GM21825 (cell line): ENCODE measurements around the gene PATZ1.

Source experiments
- ATAC-seq: cut with Tn5 transposase; IDR thresholded peaks from one replicate; pipeline ENCODE4 v1.9.1; 2021; ENCODE audit warnings: mild to moderate bottlenecking, moderate library complexity; ENCODE audit not compliant: unreplicated experiment

Gene PATZ1

DNA sequence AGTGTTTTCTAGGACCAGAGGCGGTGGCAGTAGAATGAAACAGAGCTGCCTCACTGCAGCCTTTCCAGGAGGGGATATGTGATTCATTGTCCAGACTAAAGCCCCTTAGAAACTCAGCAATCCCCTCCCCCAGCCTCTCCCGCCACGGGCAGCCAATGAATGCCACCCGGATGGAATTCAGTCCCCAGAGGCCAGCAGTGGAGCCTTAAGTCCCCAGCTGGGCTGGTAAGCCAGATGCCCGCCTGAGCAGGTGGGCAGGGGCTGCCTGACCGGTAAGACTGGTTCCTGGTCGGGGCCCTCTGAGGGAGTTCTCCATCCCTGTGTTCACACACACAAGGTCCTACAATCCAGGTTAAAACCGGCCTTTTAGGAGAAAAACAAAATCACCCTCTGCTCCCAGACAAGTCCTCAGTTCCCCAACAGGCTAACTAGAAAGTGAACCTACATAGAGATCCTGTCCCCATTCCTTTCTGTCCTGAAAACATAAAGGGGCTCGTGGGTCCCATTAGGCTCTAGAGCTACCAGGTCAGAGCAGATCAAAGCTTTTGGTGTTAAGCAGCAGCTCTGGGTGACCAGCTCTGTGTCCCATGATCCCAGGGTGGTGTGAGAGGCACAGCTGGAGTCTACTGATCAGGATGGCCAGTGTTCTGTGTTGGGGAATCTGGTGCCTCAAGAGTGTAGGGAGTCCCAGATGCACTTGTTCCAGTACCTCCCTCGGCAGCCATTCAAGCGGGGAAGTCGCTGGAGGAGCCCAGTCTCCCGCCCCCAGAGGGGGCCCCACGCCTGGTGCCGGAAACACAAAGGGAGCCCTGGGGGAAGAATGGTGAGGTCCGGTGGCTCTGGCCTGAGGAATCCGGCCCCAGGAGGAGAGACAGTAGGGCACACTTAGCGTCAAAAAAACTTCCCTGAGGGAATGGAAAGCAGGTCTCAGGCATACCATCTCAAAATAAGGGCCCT lies 2.6 kb downstream of the PATZ1 start:
- no peak for ATAC-seq

GRCh38 chr22:31342389-31343140 lies 3.6 kb downstream of the PATZ1 start:
- no peak for ATAC-seq

- ATAC-seq = no peak
Measured at GRCh38 chr22:31341386-31342088, 4.6 kb downstream of the PATZ1 start.

DNA sequence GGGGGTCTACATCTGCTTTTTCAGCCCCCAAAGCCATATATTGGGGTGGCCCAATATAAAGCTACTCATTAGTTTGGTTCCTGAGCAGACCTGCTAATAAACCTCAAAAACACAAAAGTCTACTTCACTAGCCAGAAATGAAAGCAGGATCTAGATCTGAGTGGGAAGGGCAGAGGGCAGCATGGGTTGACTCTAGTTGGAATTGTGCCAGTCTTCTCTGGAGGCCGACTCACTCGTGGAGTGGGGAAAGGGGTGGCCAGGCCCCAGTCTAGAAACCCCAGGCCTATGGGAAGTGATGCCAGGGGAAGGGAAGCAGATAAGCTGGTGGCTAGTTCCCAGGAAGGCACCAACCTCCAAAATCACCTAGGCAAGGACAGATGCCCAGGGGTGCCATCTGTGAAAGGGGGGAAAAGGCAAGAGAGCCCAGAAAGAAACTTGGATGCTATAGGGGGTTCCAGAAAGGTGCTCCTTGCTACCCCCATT lies 5.3 kb downstream of the PATZ1 start:
- ATAC-seq = no peak

DNA sequence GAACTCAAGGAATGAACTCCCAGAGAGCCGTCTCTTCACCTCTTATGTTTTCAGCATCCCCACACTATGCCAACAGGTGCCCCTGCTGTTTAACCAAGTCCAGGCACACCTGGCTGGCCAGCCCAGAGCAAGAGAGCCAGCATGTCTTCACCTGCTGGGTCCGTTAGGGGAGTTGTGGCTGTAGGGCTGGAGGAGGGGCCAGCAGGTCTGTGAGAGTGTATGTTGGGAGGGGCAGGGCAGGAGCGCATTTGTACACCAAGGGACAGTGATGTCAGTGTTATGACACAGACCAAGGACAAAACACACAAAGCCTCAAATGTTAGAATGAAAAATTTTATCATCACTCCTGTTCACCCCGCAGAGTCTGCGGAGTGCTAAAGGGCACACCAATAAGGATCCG lies 5.8 kb downstream of the PATZ1 start:
- ATAC-seq = no peak

DNA sequence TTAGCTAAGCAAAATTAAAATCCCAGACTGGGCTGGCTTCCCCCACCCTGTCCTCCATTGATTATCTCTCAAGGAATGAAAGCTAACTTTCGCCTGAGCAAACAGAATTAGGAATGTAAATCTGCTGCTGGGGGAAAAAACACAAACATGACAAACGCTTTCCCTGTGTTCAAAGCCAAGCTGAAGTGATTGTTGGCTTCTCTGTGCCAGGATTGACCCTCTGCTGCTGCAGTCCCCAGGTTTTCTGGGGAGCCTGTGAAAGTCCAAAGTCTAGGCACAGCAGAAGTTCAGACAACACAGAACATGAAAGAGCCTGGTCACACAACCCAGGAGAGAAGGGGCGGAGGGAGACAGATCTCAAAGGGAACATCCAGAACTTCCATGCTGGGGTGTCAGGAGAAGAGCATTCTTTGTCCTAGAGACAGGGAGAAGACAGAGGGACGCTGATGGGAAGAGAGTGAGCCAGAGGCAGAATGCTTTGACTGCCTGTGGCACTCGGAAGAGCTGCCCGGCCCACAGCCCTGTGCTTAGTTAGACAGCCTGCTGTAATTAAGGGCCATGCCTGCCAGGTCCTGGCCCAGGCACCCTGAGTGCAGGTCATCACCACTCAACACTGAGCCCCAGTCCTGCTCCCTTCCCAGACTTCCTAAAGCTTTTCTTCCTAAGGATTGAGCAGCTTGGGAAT lies 6.9 kb downstream of the PATZ1 start:
- no peak for ATAC-seq

GRCh38 chr22:31337178-31337577 lies 9.0 kb downstream of the PATZ1 start:
- ATAC-seq = no peak

DNA sequence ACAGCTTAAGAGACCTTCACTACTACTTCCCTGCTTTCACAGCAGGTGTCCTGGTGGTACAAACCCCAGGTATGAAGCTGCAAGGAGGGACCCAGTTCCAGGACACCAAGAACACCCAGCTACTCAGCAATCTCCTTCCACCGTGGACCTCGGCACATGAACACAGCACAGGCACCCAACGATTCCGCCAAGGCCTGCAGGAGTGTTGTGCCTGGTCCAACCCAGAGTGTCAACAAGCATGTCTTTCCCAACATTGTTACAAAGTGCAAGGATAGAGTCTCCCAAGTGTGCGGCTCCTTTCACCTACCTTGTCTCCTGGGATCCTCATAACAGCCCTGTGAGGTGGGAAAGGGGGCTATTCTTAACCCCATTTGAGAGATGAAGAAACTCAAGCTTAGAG lies 11.8 kb downstream of the PATZ1 start:
- no peak for ATAC-seq

- ATAC-seq = no peak
Measured at GRCh38 chr22:31333641-31334040, 12.5 kb downstream of the PATZ1 start.

DNA sequence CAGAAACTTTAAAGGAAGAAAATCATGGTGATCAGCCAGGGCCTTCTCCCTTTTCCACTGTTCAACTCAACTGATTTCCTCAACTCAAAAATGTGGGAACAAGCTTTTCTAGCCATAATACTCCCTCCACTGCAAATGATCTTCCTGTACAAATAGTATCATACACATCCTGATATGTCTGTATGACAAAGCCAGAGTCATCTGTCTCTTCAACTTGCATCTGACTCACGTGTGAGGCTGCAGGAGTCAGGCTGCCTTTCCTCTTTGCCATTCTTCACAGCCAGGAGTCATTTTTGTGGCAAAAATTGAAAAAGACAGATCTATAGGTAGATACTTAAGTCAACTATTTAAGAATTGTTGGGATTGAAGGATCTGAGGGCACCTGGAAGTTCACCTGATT lies 13.3 kb downstream of the PATZ1 start:
- ATAC-seq = no peak

- no peak for ATAC-seq
Measured at GRCh38 chr22:31332010-31332409, 14.1 kb downstream of the PATZ1 start.

DNA sequence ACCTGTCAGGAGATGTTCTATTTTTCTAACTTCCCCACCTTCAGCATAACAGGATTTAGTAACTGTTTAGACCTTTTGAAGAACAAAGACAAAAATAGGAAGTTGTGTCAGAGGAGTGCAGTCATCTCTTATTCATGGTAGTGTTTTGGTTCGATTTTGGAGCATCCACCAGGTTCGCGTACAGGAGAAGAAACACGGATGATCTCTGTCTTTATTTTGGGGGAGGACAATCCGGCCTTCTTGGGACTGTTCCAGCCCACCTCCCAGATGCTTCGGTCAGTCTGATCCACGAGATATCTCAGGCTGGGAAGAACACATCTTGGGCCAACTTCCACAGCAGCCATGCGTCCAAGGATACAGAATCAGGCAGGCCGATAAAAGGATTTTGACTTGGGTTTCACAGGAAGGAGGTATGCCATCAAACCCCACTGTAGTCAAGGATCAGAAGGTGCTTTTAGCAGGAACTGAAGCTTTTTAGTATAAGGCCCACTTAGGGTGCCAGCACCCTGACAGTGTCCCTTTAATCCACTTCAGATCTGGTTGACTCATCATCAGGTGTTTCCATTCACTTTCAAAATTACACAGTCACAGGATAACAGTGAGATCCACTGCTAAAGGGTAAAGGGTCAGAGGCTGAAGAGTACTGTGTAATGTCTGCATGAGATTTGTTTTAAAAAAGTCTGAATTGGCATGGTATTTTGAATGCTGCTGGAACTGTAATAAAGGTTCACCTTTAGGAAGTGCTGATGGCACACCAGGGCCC lies 16.5 kb downstream of the PATZ1 start:
- no peak for ATAC-seq

DNA sequence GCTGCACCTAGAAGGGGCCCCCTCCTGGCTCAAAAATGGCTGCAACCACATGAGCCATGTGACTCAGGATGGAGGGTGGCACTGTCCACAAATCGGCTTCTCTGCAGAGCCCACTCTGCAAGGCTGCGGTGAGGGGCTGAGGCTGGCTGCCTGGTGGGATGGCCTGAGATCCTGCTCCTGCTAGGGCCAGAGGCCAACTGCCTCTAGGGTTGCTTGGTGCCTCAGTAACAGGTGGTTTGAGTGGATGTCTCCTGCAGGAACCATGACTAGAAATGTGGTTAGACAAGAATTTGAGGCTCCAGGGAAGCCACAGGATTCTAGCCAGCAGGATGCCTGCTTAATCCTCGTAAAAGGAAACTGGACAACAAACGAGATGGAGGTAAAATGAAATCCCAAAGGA lies 17.1 kb downstream of the PATZ1 start:
- ATAC-seq = no peak

- ATAC-seq = no peak
Measured at GRCh38 chr22:31328544-31328960, 17.6 kb downstream of the PATZ1 start.

GRCh38 chr22:31327806-31328543 lies 18.2 kb downstream of the PATZ1 start:
- no peak for ATAC-seq

- ATAC-seq = no peak
Measured at GRCh38 chr22:31326877-31327276, 19.3 kb downstream of the PATZ1 start.

GRCh38 chr22:31323578-31324550 lies 22.3 kb downstream of the PATZ1 start:
- no peak for ATAC-seq

DNA sequence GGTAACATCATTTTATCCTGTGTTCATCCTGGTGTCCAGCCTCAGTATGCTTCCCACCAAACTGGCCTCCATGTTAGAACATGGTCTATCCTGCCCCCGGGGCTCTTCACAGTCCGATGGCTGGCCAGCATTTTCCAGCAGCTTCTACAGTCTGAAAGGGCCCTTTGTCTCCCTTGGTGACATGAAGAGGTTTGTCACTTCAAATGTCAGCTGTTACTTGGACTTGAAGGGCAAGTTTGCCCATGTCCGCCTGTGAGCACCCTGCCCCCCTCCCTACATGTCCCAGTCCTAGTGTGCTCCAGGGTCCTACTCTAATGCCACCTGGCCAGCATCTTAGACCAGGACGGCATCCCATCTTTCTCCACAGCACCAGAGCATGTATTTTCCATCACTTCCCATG lies 24.7 kb downstream of the PATZ1 start:
- no peak for ATAC-seq
